ENCODE measurements around the gene MAPK14. TPM values are rescaled to one million over a fixed set of nuclear protein-coding genes. Genes with fewer than 3 reads are reported as not detected.

MAPK14 gene
- total and polyA plus RNA-seq, 2 donors from 2014 or later, result 19.9 to 56.6 TPM

DNA sequence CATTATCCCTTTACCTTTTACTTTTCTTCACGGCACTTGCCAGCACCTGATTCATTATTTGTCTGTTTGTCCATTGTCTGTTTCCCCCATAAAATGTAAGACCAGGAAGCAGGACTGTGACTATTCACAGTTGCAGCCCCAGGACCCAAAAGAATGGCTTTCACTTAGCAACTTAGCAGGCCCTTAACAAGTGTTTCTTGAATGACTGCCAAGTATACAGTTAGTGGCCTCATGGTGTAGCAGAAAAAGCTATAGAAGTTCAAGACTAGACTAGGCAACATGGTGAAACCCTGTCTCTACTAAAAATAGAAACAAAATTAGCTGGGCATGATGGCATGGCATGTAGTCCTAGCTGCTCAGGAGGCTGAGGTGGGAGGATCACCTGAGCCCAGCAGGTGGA, 7.5 kb upstream of the MAPK14 start:
- Histone ChIP-seq H3K4me3 (ENCODE audit: low read length in 3 of 3) (no peak overlapping the region), H3K9ac (ENCODE audit: low read length in 3 of 3) (no peak overlapping the region), H3K4me1 (ENCODE audit: control insufficient read depth in 2 of 3, insufficient read depth in 2 of 3, low read depth in 1 of 3, low read length in 3 of 3) (no peaks in the 10 kb centered on the region), H3K9me3 (ENCODE audit: control insufficient read depth in 2 of 3, insufficient read depth in 1 of 3, low read length in 3 of 3) (no peaks in the 10 kb centered on the region), H3K27me3 (ENCODE audit: control insufficient read depth, insufficient read depth, low read length) (no peaks in the 10 kb centered on the region), H3K27ac (ENCODE audit: low read depth in 2 of 2, low read length in 2 of 2) (no peak overlapping the region), H3K36me3 (ENCODE audit: control insufficient read depth in 2 of 3, insufficient read depth in 3 of 3, low read length in 3 of 3) (no peaks in the 10 kb centered on the region)
- no peak for DNase-seq
- no peak for FAIRE-seq
- intact Hi-C loops (cut with DNase I), result no loop called here
- no peak for TF ChIP-seq CTCF (IDR thresholded peaks at IDR 0.05; ENCODE audit: borderline replicate concordance, extremely low read depth, insufficient read depth)

DNA sequence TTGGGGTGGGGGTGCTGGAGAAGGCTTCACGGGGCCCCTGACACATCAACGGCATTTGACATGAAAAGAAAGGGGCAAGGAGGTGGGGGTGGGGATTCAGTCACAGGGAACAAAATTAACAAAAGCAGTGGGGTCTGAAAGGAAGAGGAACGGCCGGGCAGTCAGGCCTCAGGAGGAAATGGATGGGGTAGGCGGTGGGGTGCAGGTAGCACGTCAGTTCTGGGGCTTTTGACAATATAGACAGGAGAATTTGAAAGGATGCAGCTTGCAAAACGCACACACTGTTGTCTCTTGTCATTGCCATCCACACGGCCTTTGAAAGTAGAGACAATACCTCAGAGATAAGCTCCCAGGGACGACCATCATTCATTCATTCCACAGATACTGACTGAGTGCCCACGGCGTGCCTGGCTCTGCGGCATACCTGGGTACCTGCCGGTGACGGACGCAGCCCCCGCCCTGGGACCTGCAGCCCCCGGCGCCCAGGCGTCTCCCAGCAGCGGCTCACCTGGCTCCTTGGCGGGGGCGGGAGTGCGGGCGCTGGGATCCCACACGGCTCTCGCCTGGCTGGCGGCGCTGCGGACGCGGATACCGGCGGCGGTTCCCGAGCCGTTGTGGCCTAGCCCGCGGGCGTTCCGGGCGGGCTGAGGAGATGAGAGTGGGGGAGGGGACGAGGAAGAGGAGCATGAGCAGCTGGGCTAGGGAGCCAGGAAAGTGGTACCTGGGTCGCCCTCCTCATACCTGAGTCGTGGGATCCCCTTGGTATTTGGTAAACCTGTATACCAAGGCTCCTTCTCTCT, 3.4 kb upstream of the MAPK14 start, which contains the start of gene SLC26A8:
SLC26A8 (minus strand) TSS at position 646 of the 800 bp plus-strand sequence. CDS start 4,934 bp downstream, outside the sequence.
- intact Hi-C loops (cut with DNase I), result no loop called here
- no peak for TF ChIP-seq CTCF (IDR thresholded peaks at IDR 0.05; ENCODE audit: borderline replicate concordance, extremely low read depth, insufficient read depth)
- no peak within 1 kb of the TSS for H3K4me3 ChIP-seq (ENCODE audit: low read length in 3 of 3)
- H3K36me3 ChIP-seq (ENCODE audit: control insufficient read depth in 2 of 3, insufficient read depth in 3 of 3, low read length in 3 of 3), result no peaks in the 10 kb centered on the region
- no peak for FAIRE-seq
- DNase-seq, result peak in 3 of 5 donors; percentile 21 to 58 (median 36)
- H3K9me3 ChIP-seq (ENCODE audit: control insufficient read depth in 2 of 3, insufficient read depth in 1 of 3, low read length in 3 of 3), result no peaks in the 10 kb centered on the region
- no peak within 1 kb of the TSS for H3K27ac ChIP-seq (ENCODE audit: low read depth in 2 of 2, low read length in 2 of 2)
- no peaks in the 10 kb centered on the region for H3K27me3 ChIP-seq (ENCODE audit: control insufficient read depth, insufficient read depth, low read length)
- no peaks in the 10 kb centered on the region for H3K4me1 ChIP-seq (ENCODE audit: control insufficient read depth in 2 of 3, insufficient read depth in 2 of 3, low read depth in 1 of 3, low read length in 3 of 3)
- no peak within 1 kb of the TSS for H3K9ac ChIP-seq (ENCODE audit: low read length in 3 of 3)

DNA sequence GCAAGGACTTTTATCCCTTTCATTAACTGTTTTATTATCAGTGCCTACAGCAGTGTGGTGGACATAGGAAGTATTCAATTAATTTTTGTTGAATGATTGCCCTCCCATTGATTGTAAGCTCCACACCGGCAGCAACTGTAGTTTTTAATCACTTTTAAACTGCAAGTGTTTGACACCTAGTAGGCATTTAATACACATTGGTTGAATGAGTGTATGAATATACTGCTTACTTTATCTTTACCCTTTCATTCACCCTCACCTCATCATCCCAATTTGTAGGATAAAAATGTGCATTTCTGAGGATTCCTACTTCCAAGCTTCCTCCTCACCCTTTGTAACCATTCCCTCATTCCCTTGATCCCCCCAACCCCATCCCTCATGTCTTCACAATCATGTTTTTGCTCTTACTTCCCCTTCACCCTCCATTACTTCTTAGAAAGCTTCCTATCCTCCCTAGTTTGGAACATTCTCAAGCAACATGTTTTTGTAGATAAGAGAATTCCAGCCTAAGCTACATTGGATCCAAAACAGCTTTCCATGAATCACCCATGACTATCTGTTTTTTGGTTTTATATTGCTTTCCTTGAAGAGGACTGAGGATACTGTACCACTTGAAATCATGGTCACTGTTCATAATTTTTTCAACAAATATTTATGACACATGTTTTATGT, 2.2 kb upstream of the MAPK14 start:
- Histone ChIP-seq H3K27ac (ENCODE audit: low read depth in 2 of 2, low read length in 2 of 2) (no peak overlapping the region), H3K4me3 (ENCODE audit: low read length in 3 of 3) (no peak overlapping the region), H3K9ac (ENCODE audit: low read length in 3 of 3) (no peak overlapping the region), H3K9me3 (ENCODE audit: control insufficient read depth in 2 of 3, insufficient read depth in 1 of 3, low read length in 3 of 3) (no peaks in the 10 kb centered on the region), H3K4me1 (ENCODE audit: control insufficient read depth in 2 of 3, insufficient read depth in 2 of 3, low read depth in 1 of 3, low read length in 3 of 3) (no peaks in the 10 kb centered on the region), H3K36me3 (ENCODE audit: control insufficient read depth in 2 of 3, insufficient read depth in 3 of 3, low read length in 3 of 3) (no peaks in the 10 kb centered on the region), H3K27me3 (ENCODE audit: control insufficient read depth, insufficient read depth, low read length) (no peaks in the 10 kb centered on the region)
- TF ChIP-seq CTCF (IDR thresholded peaks at IDR 0.05; ENCODE audit: borderline replicate concordance, extremely low read depth, insufficient read depth), result no peak
- intact Hi-C loops (cut with DNase I), result loop anchor here (5.0 kb wide), 1 partner anchor 67 kb away; no protein-coding TSS in a partner anchor
- FAIRE-seq (no peak), DNase-seq (no peak)
